Liver (tissue), 3 donors: ENCODE measurements around the gene ERBB4.

Experiments
- GABPA ChIP-seq, 2 donors: IDR thresholded peaks in 1 of 2; conservative IDR thresholded peaks in 1 of 2; 2 replicates each; pipeline ENCODE4 v1.6.1; 2016; ENCODE audit warnings: antibody characterized with exemption in 2 of 2, mild to moderate bottlenecking in 1 of 2, moderate library complexity in 1 of 2
- JUND ChIP-seq, 2 donors: IDR thresholded peaks; 2 replicates each; pipeline ENCODE4 v1.6.1; 2016; ENCODE audit warnings: antibody characterized with exemption in 2 of 2
- RAD21 ChIP-seq, 2 donors: IDR thresholded peaks; 2 replicates each; pipeline ENCODE4 v1.6.1; 2016; ENCODE audit warnings: antibody characterized with exemption in 2 of 2, mild to moderate bottlenecking in 2 of 2
- RXRA ChIP-seq, 2 donors: IDR thresholded peaks; 2 replicates each; pipeline ENCODE4 v1.6.1; 2017 to 2018; ENCODE audit warnings: antibody characterized with exemption in 2 of 2, mild to moderate bottlenecking in 1 of 2
- SP1 ChIP-seq: IDR thresholded peaks from 2 replicates; pipeline ENCODE4 v1.6.1; 2018; ENCODE audit warnings: antibody characterized with exemption, mild to moderate bottlenecking
- TAF1 ChIP-seq: conservative IDR thresholded peaks from 2 replicates; pipeline ENCODE4 v1.6.1; 2016; ENCODE audit warnings: antibody characterized with exemption, mild to moderate bottlenecking
- YY1 ChIP-seq: IDR thresholded peaks from 2 replicates; pipeline ENCODE4 v1.6.1; 2016; ENCODE audit warnings: antibody characterized with exemption, mild to moderate bottlenecking
- TF ChIP-seq, protein P1 (sequence below): fragments of 150-350 bp; IDR thresholded peaks from 2 replicates; pipeline ENCODE4 v1.5.1; 2017; ENCODE audit warnings: improper control_type of control experiment, low read depth, low read length; ENCODE audit not compliant: missing input control
- TF ChIP-seq, protein P2 (sequence below): IDR thresholded peaks from 2 replicates; pipeline ENCODE4 v1.6.1; 2016; ENCODE audit warnings: antibody characterized with exemption
- TF ChIP-seq, protein P3 (sequence below): IDR thresholded peaks from 2 replicates; pipeline ENCODE4 v1.6.1; 2016; ENCODE audit warnings: antibody characterized with exemption
- TF ChIP-seq, protein P4 (sequence below): IDR thresholded peaks from 2 replicates; pipeline ENCODE4 v1.6.1; 2016; ENCODE audit warnings: antibody characterized with exemption
- TF ChIP-seq, protein P5 (sequence below): IDR thresholded peaks from 2 replicates; pipeline ENCODE4 v1.6.1; 2016; ENCODE audit warnings: antibody characterized with exemption, mild to moderate bottlenecking
- donor health status: healthy.
- donor health status: healthy.

DNA sequence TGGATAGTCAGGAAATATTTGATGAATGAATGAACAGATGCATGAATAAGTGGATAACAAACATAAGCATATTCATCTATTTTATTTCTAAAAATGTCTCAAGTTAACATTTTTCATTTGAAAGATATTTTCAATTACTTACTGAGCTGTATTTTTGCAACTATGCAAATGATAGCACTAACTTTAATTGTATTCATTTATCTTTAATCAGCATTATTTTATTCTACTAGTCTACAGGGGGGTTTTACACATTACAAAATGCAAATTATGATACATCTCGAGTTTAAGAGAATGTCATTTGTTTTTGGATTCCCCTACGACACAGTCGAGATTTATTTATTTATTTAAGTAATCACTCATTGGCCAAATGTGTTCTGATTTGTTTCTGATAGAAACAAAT is 530.6 kb downstream of the ERBB4 start:
- TF ChIP-seq SP1 (no peak), TAF1 (no peak), JUND (IDR thresholded peaks at IDR 0.05) (no peak), RAD21 (IDR thresholded peaks at IDR 0.05) (no peak), YY1 (no peak), RXRA (IDR thresholded peaks at IDR 0.05) (no peak), GABPA (IDR thresholded peaks at IDR 0.05 in 1 of 2, conservative IDR thresholded peaks at IDR 0.05 in 1 of 2) (no peak)
- TF ChIP-seq, protein P1, sequence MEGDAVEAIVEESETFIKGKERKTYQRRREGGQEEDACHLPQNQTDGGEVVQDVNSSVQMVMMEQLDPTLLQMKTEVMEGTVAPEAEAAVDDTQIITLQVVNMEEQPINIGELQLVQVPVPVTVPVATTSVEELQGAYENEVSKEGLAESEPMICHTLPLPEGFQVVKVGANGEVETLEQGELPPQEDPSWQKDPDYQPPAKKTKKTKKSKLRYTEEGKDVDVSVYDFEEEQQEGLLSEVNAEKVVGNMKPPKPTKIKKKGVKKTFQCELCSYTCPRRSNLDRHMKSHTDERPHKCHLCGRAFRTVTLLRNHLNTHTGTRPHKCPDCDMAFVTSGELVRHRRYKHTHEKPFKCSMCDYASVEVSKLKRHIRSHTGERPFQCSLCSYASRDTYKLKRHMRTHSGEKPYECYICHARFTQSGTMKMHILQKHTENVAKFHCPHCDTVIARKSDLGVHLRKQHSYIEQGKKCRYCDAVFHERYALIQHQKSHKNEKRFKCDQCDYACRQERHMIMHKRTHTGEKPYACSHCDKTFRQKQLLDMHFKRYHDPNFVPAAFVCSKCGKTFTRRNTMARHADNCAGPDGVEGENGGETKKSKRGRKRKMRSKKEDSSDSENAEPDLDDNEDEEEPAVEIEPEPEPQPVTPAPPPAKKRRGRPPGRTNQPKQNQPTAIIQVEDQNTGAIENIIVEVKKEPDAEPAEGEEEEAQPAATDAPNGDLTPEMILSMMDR, result no peak
- TF ChIP-seq, protein P2, sequence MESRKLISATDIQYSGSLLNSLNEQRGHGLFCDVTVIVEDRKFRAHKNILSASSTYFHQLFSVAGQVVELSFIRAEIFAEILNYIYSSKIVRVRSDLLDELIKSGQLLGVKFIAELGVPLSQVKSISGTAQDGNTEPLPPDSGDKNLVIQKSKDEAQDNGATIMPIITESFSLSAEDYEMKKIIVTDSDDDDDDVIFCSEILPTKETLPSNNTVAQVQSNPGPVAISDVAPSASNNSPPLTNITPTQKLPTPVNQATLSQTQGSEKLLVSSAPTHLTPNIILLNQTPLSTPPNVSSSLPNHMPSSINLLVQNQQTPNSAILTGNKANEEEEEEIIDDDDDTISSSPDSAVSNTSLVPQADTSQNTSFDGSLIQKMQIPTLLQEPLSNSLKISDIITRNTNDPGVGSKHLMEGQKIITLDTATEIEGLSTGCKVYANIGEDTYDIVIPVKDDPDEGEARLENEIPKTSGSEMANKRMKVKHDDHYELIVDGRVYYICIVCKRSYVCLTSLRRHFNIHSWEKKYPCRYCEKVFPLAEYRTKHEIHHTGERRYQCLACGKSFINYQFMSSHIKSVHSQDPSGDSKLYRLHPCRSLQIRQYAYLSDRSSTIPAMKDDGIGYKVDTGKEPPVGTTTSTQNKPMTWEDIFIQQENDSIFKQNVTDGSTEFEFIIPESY, result no peak
- TF ChIP-seq, protein P3, sequence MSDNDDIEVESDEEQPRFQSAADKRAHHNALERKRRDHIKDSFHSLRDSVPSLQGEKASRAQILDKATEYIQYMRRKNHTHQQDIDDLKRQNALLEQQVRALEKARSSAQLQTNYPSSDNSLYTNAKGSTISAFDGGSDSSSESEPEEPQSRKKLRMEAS, result no peak
- TF ChIP-seq, protein P4, sequence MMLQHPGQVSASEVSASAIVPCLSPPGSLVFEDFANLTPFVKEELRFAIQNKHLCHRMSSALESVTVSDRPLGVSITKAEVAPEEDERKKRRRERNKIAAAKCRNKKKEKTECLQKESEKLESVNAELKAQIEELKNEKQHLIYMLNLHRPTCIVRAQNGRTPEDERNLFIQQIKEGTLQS, result no peak
- TF ChIP-seq, protein P5, sequence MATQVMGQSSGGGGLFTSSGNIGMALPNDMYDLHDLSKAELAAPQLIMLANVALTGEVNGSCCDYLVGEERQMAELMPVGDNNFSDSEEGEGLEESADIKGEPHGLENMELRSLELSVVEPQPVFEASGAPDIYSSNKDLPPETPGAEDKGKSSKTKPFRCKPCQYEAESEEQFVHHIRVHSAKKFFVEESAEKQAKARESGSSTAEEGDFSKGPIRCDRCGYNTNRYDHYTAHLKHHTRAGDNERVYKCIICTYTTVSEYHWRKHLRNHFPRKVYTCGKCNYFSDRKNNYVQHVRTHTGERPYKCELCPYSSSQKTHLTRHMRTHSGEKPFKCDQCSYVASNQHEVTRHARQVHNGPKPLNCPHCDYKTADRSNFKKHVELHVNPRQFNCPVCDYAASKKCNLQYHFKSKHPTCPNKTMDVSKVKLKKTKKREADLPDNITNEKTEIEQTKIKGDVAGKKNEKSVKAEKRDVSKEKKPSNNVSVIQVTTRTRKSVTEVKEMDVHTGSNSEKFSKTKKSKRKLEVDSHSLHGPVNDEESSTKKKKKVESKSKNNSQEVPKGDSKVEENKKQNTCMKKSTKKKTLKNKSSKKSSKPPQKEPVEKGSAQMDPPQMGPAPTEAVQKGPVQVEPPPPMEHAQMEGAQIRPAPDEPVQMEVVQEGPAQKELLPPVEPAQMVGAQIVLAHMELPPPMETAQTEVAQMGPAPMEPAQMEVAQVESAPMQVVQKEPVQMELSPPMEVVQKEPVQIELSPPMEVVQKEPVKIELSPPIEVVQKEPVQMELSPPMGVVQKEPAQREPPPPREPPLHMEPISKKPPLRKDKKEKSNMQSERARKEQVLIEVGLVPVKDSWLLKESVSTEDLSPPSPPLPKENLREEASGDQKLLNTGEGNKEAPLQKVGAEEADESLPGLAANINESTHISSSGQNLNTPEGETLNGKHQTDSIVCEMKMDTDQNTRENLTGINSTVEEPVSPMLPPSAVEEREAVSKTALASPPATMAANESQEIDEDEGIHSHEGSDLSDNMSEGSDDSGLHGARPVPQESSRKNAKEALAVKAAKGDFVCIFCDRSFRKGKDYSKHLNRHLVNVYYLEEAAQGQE, result no peak
